ENCODE results near the gene MBOAT1. TPM values are rescaled to one million over a fixed set of nuclear protein-coding genes. Genes with fewer than 3 reads are reported as not detected.

Gene MBOAT1
- total RNA-seq, 1 experiment from 2014 or later = 9.9 TPM

DNA sequence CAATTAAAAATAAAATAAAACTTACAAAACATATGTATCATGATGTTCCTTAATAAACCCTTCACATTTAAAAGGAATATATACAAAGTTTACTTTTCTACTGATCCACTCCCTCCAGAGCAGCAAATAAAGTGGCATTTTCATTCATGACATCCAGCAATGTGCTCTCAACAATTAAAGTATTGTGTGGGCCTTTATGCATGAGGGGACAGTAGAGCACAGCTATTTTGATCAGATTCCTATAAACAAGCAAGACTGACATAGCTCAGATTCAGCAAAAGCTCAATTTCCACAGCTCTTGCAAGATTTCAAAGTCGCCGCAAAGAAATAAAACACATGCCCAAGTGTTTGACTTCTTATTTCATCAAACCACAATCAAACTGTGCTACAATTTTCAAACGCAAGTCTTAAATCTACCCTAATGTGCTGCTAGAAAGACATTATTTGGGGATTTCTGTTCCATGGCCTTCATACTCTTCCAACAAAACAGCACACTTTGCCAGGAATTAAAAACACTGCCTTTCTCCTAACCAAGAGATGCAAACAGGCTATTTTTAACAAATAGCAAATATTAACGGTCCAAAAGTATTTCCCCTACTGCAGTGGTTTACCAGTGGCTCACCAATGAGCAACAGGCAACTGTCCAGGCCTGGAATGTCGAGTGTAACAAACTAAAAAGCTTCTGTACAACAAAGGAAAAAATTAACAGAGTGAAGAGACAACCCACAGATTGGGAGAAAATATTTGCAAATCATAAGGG lies 52.3 kb downstream of the MBOAT1 start:
- Histone ChIP-seq H3K4me1 (ENCODE audit: insufficient read depth, low read length) (peaks cover 9% of the 10 kb centered on the region; the same call in 1 of the 2 replicates), H3K27ac (ENCODE audit: insufficient read length, low read depth, low read length) (no peak overlapping the region), H3T11ph (ENCODE audit: low read length) (no peak overlapping the region), H3K4ac (ENCODE audit: low read depth, low read length) (no peak overlapping the region), H2BK5ac (ENCODE audit: insufficient read length, low read length) (no peak overlapping the region), H3K56ac (ENCODE audit: insufficient read length, low read depth, low read length) (no peak overlapping the region), H3K9me3 (ENCODE audit: control insufficient read depth, low read depth, low read length) (no peaks in the 10 kb centered on the region), H3K4me2 (ENCODE audit: insufficient read depth, insufficient read length, low read length) (no peak overlapping the region), H4K8ac (replicated peaks; ENCODE audit: insufficient read length, low read depth, low read length) (no peak overlapping the region), H2BK12ac (ENCODE audit: insufficient read length, low read depth, low read length) (no peak overlapping the region), H2BK20ac (ENCODE audit: low read depth, low read length, poor library complexity, severe bottlenecking) (no peak overlapping the region), H2AK5ac (ENCODE audit: insufficient read length, low read length) (no peak overlapping the region), H3K79me2 (ENCODE audit: insufficient read depth, low read length) (no peaks in the 10 kb centered on the region; the same call in 1 of the 2 replicates), H3K27me3 (ENCODE audit: insufficient read depth, low read length) (no peaks in the 10 kb centered on the region), H3K23ac (ENCODE audit: insufficient read length, low read depth, low read length) (no peak overlapping the region), H4K91ac (ENCODE audit: insufficient read length, low read depth, low read length) (no peak overlapping the region), H3K14ac (ENCODE audit: insufficient read depth, low read length) (no peak overlapping the region), H3K9ac (ENCODE audit: extremely low read depth, insufficient read length, low read length) (no peak overlapping the region), H4K5ac (ENCODE audit: insufficient read length, low read depth, low read length) (no peak overlapping the region), H3K23me2 (ENCODE audit: insufficient read length, low read depth, low read length, poor library complexity, severe bottlenecking) (no peaks in the 10 kb centered on the region), H2BK15ac (ENCODE audit: low read depth, low read length) (no peak overlapping the region), H2AFZ (ENCODE audit: low read length) (no peak overlapping the region), H3K79me1 (ENCODE audit: insufficient read depth, low read depth, low read length, poor library complexity, severe bottlenecking) (peaks cover 3% of the 10 kb centered on the region), H4K20me1 (ENCODE audit: control insufficient read depth, insufficient read depth, insufficient read length) (no peaks in the 10 kb centered on the region), H3K18ac (ENCODE audit: insufficient read length, low read depth, low read length) (no peak overlapping the region), H2BK120ac (ENCODE audit: low read depth, low read length, poor library complexity, severe bottlenecking) (no peak overlapping the region)
- H3K27ac Mint-ChIP-seq = peak overlapping the region in 2 of 3 experiments; percentile 24 to 44; a peak in 3 of 7 replicates
- TF ChIP-seq, protein P1, sequence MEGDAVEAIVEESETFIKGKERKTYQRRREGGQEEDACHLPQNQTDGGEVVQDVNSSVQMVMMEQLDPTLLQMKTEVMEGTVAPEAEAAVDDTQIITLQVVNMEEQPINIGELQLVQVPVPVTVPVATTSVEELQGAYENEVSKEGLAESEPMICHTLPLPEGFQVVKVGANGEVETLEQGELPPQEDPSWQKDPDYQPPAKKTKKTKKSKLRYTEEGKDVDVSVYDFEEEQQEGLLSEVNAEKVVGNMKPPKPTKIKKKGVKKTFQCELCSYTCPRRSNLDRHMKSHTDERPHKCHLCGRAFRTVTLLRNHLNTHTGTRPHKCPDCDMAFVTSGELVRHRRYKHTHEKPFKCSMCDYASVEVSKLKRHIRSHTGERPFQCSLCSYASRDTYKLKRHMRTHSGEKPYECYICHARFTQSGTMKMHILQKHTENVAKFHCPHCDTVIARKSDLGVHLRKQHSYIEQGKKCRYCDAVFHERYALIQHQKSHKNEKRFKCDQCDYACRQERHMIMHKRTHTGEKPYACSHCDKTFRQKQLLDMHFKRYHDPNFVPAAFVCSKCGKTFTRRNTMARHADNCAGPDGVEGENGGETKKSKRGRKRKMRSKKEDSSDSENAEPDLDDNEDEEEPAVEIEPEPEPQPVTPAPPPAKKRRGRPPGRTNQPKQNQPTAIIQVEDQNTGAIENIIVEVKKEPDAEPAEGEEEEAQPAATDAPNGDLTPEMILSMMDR (conservative IDR thresholded peaks at IDR 0.05) = no peak
- H3K36me3 Mint-ChIP-seq (ENCODE audit: insufficient read depth in 1 of 3, low read depth in 3 of 3) = no peaks in the 10 kb centered on the region; a peak in 1 of 7 replicates
- H3K4me3 Mint-ChIP-seq = no peak overlapping the region
- H3K9me3 Mint-ChIP-seq = 0 out of 5 replicates have a peak, but pooled peaks cover 0 to 2% of the 10 kb centered on the region in 2 experiments
- H3K4me1 Mint-ChIP-seq = peaks cover 17 to 28% of the 10 kb centered on the region in 2 experiments
- peaks cover 1% of the 10 kb centered on the region; the same call in 1 of the 2 replicates for H3K27me3 Mint-ChIP-seq (ENCODE audit: low read depth)
- DNase-seq = no peak
- WGBS (ENCODE audit: extremely low coverage, insufficient read length, low lambda C conversion rate) = no CpG with 5 or more reads among the region's 5 CpGs
